Endodermal cell (in vitro differentiated cells): Measurements from ENCODE around the gene OSBPL3. TPM values are rescaled to one million over a fixed set of nuclear protein-coding genes. Genes with fewer than 3 reads are reported as not detected.

Source experiments
- DNase-seq: peaks from one replicate; pipeline ENCODE4 v3.0.0-alpha.2; 2017
- H3K27ac ChIP-seq: 2 replicates; pipeline ENCODE4 v1.5.1; 2013; ENCODE audit warnings: mild to moderate bottlenecking, low read depth, low read length, moderate library complexity
- H3K27me3 ChIP-seq: 2 replicates; pipeline ENCODE4 v1.6.1; 2013; ENCODE audit warnings: mild to moderate bottlenecking, low read length, moderate library complexity; ENCODE audit not compliant: insufficient read depth, control insufficient read depth, poor library complexity, severe bottlenecking
- H3K36me3 ChIP-seq: 2 replicates; pipeline ENCODE4 v1.7.0; 2013; ENCODE audit warnings: mild to moderate bottlenecking, low read length, moderate library complexity; ENCODE audit not compliant: control insufficient read depth, insufficient read depth
- H3K4me1 ChIP-seq: one replicate; pipeline ENCODE4 v1.7.0; 2013; ENCODE audit warnings: low read length; ENCODE audit not compliant: control insufficient read depth, insufficient read depth
- H3K4me3 ChIP-seq: 2 replicates; pipeline ENCODE4 v1.5.1; 2013; ENCODE audit warnings: mild to moderate bottlenecking, low read length, moderate library complexity
- H3K9ac ChIP-seq: 2 replicates; pipeline ENCODE4 v1.6.1; 2013; ENCODE audit warnings: mild to moderate bottlenecking, low read length, moderate library complexity; ENCODE audit not compliant: poor library complexity, severe bottlenecking; ENCODE audit errors: extremely low read depth
- H3K9me3 ChIP-seq: 2 replicates; pipeline ENCODE4 v1.6.1; 2013; ENCODE audit warnings: mild to moderate bottlenecking, low read length, moderate library complexity; ENCODE audit not compliant: control insufficient read depth
- H3K27ac Mint-ChIP-seq: 2 replicates; pipeline ENCODE4 v1.8.0; 2020; ENCODE audit warnings: mixed read lengths
- H3K27me3 Mint-ChIP-seq: 2 replicates; pipeline ENCODE4 v1.8.0; 2021; ENCODE audit warnings: mild to moderate bottlenecking, mixed read lengths; ENCODE audit not compliant: insufficient read depth
- H3K36me3 Mint-ChIP-seq: 2 replicates; pipeline ENCODE4 v1.8.0; 2020; ENCODE audit warnings: low read depth, mixed read lengths
- H3K4me1 Mint-ChIP-seq: 2 replicates; pipeline ENCODE4 v1.8.0; 2020; ENCODE audit warnings: mixed read lengths
- H3K4me3 Mint-ChIP-seq: 2 replicates; pipeline ENCODE4 v1.8.0; 2020; ENCODE audit warnings: mild to moderate bottlenecking, moderate library complexity, mixed read lengths
- H3K9me3 Mint-ChIP-seq: 2 replicates; pipeline ENCODE4 v1.8.0; 2020; ENCODE audit warnings: mild to moderate bottlenecking, mixed read lengths
- WGBS, 2 experiments: methylation state at CpG; one replicate each; pipeline versions ENCODE4 v1.1.5 to v1.1.7; 2013; ENCODE audit warnings: missing lambda C conversion rate in 2 of 2, mixed read lengths in 1 of 2; ENCODE audit not compliant: insufficient coverage in 1 of 2, insufficient read length in 1 of 2; 5-methylcytosine and 5-hydroxymethylcytosine counted together
- total RNA-seq, 2 donors: library from RNA; stranded (reverse); fragmentation: NEBNext Ultra II Directional in 1 of 2; extraction: Animal tissue kit (Norgen Biotek cat#: 25700) in 1 of 2; gene quantifications; 2 replicates in 1 of 2; 3 replicates in 1 of 2; pipeline ENCODE4 v1.2.1, GENCODE V29; 2021
- TF ChIP-seq, protein P1 (sequence below): fragments of 200-600 bp; sonication (generic); conservative IDR thresholded peaks from 2 replicates; pipeline ENCODE4 v1.5.0; 2021; ENCODE audit warnings: antibody characterized with exemption, mild to moderate bottlenecking

OSBPL3 gene
- total RNA-seq, 2 donors from 2014 or later, result 9.8 to 11.3 TPM

DNA sequence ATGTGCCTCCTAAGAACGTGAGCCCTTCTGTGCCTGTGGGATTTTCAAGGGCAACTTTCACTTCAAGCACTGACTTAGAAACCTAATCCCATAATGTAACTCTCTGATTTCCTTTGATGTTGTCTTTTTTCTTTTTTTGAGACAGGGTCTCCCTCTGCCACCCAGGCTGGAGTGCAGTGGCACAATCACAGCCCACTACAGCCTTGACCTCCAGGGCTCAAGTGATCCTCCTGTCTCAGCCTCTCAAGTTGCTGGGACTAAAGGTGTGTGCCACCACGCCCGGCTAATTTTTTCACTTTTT lies 158.3 kb downstream of the OSBPL3 start:
- peaks cover 6% of the 10 kb centered on the region for H3K4me1 Mint-ChIP-seq
- peaks cover 2% of the 10 kb centered on the region for H3K36me3 Mint-ChIP-seq
- H3K36me3 ChIP-seq, result no peaks in the 10 kb centered on the region
- no peak overlapping the region for H3K9ac ChIP-seq
- H3K4me1 ChIP-seq, result no peaks in the 10 kb centered on the region
- H3K27me3 Mint-ChIP-seq, result peaks cover 5% of the 10 kb centered on the region
- 91 to 100% methylated on average over 2 to 3 of the region's 3 CpGs for WGBS, 2 experiments
- H3K4me3 ChIP-seq, result no peak overlapping the region
- DNase-seq, result no peak
- no peak overlapping the region for H3K4me3 Mint-ChIP-seq
- no peak overlapping the region for H3K27ac Mint-ChIP-seq
- H3K27me3 ChIP-seq, result peaks cover 4% of the 10 kb centered on the region
- TF ChIP-seq, protein P1, sequence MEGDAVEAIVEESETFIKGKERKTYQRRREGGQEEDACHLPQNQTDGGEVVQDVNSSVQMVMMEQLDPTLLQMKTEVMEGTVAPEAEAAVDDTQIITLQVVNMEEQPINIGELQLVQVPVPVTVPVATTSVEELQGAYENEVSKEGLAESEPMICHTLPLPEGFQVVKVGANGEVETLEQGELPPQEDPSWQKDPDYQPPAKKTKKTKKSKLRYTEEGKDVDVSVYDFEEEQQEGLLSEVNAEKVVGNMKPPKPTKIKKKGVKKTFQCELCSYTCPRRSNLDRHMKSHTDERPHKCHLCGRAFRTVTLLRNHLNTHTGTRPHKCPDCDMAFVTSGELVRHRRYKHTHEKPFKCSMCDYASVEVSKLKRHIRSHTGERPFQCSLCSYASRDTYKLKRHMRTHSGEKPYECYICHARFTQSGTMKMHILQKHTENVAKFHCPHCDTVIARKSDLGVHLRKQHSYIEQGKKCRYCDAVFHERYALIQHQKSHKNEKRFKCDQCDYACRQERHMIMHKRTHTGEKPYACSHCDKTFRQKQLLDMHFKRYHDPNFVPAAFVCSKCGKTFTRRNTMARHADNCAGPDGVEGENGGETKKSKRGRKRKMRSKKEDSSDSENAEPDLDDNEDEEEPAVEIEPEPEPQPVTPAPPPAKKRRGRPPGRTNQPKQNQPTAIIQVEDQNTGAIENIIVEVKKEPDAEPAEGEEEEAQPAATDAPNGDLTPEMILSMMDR, result no peak
- no peaks in the 10 kb centered on the region for H3K9me3 Mint-ChIP-seq
- no peak overlapping the region for H3K27ac ChIP-seq
- H3K9me3 ChIP-seq, result no peaks in the 10 kb centered on the region

DNA sequence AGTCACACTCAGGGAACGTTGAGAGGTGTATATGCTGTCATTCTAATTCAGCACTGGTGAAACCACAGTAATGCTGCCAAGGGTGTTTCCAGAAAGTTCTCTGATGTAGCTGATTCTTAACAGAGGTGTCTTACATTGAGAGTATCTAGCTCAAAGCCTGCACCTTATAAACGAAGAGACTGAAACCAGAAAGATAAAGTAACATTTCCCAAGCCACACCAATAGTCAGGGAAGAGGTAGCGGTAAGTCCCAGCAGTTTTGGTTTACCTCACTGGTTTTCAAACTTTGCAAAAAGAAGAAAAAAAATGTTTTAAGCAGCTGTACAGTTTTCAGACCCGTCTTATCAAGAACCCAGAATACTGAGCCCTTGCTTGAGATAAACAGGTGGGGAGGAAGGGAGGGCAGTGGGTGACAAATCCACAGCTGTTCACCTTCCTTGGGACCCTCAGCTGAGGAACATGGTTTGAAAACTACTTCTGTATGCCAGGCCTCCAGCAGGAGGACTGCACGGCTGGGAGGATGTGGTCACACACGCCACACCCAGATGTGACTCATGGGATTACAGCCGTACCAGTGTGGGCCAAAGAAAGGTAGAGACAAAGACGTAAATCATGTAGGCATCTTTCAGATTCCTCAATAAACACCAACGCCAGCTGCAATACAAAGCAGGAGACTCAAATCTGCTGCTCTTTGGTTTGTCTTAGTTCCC lies 158.8 kb downstream of the OSBPL3 start:
- TF ChIP-seq, protein P1, result no peak
- H3K9me3 ChIP-seq, result no peaks in the 10 kb centered on the region
- Mint-ChIP-seq H3K27ac (no peak overlapping the region), H3K9me3 (no peaks in the 10 kb centered on the region), H3K36me3 (peaks cover 2% of the 10 kb centered on the region), H3K27me3 (peaks cover 2% of the 10 kb centered on the region), H3K4me1 (peaks cover 3% of the 10 kb centered on the region), H3K4me3 (no peak overlapping the region)
- H3K4me3 ChIP-seq, result no peak overlapping the region
- H3K27ac ChIP-seq, result no peak overlapping the region
- no peaks in the 10 kb centered on the region for H3K27me3 ChIP-seq
- 89 to 93% methylated on average over 8 to 9 of the region's 9 CpGs for WGBS, 2 experiments
- no peaks in the 10 kb centered on the region for H3K36me3 ChIP-seq
- no peaks in the 10 kb centered on the region for H3K4me1 ChIP-seq
- no peak overlapping the region for H3K9ac ChIP-seq
- no peak for DNase-seq

DNA sequence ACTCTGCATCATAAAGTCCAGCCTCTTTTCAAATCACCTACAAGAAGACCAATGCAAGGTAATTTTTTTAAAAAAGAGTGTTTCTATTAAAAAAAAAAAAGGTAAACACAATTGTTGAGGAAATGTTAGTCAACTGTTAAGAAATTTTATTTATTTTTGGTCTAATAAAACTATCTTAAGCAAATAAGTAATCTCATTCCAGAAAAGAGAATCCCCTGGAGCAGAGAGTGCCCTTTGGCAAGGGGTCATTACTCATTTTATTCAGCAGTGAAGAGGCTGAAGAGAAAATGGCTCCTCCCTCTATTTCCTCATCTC lies 159.3 kb downstream of the OSBPL3 start:
- Mint-ChIP-seq H3K36me3 (peaks cover 2% of the 10 kb centered on the region), H3K4me3 (no peak overlapping the region), H3K9me3 (no peaks in the 10 kb centered on the region), H3K27me3 (no peaks in the 10 kb centered on the region), H3K4me1 (peaks cover 3% of the 10 kb centered on the region), H3K27ac (no peak overlapping the region)
- H3K36me3 ChIP-seq, result no peaks in the 10 kb centered on the region
- no peak overlapping the region for H3K27ac ChIP-seq
- H3K9ac ChIP-seq, result no peak overlapping the region
- no peaks in the 10 kb centered on the region for H3K27me3 ChIP-seq
- H3K4me3 ChIP-seq, result no peak overlapping the region
- TF ChIP-seq, protein P1, result no peak
- H3K9me3 ChIP-seq, result no peaks in the 10 kb centered on the region
- DNase-seq, result no peak
- H3K4me1 ChIP-seq, result no peaks in the 10 kb centered on the region
